ENCODE measurements around the gene DMTF1. TPM values are rescaled to one million over a fixed set of nuclear protein-coding genes. Genes with fewer than 3 reads are reported as not detected.

Gene DMTF1
- total RNA-seq, 1 donor = 70.6 TPM

DNA sequence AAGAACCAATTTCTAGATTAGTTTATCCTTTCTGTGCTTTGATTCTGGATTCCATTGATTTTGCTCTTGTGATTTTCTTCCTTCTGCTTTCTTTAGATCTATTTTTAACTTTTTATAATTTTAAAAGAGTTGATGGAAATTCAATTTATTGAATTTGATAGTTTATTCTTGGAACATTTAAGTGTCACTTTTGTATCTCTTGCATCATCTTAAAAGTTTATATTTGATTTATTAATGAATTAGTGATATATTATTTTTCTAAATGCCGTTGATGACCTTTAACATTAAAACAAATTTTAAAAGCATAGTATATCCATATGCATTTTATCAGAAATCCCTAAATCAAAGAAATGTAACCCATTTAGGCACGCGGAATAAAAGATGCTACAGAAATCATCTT, 26.9 kb downstream of the DMTF1 start:
- Histone ChIP-seq H3K36me3 (ENCODE audit: insufficient read depth, low read length) (peaks cover 53% of the 10 kb centered on the region), H3K79me2 (ENCODE audit: insufficient read depth, low read length) (peaks cover 6% of the 10 kb centered on the region)

GRCh38 chr7:87187120-87187519, 34.9 kb downstream of the DMTF1 start:
- Histone ChIP-seq H3K4me3 (ENCODE audit: insufficient read depth, low read length) (no peak overlapping the region), H3K9me3 (ENCODE audit: low read depth, low read length) (no peaks in the 10 kb centered on the region), H3K4me1 (ENCODE audit: insufficient read depth, low read length) (no peaks in the 10 kb centered on the region), H3K27me3 (ENCODE audit: insufficient read depth, low read length) (no peaks in the 10 kb centered on the region), H2AFZ (ENCODE audit: low read length) (no peak overlapping the region), H4K20me1 (ENCODE audit: insufficient read depth, low read length) (no peaks in the 10 kb centered on the region), H3K79me2 (ENCODE audit: insufficient read depth, low read length) (peaks cover 4% of the 10 kb centered on the region), H3K27ac (ENCODE audit: low read depth, low read length) (no peak overlapping the region), H3K4me2 (ENCODE audit: insufficient read depth, low read length) (no peak overlapping the region), H3K36me3 (ENCODE audit: insufficient read depth, low read length) (peaks cover 97% of the 10 kb centered on the region)
- TF ChIP-seq, protein P1, sequence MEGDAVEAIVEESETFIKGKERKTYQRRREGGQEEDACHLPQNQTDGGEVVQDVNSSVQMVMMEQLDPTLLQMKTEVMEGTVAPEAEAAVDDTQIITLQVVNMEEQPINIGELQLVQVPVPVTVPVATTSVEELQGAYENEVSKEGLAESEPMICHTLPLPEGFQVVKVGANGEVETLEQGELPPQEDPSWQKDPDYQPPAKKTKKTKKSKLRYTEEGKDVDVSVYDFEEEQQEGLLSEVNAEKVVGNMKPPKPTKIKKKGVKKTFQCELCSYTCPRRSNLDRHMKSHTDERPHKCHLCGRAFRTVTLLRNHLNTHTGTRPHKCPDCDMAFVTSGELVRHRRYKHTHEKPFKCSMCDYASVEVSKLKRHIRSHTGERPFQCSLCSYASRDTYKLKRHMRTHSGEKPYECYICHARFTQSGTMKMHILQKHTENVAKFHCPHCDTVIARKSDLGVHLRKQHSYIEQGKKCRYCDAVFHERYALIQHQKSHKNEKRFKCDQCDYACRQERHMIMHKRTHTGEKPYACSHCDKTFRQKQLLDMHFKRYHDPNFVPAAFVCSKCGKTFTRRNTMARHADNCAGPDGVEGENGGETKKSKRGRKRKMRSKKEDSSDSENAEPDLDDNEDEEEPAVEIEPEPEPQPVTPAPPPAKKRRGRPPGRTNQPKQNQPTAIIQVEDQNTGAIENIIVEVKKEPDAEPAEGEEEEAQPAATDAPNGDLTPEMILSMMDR (IDR thresholded peaks at IDR 0.05; ENCODE audit: extremely low read depth, low read depth, low read length) = no peak
- no peak for DNase-seq (ENCODE audit: insufficient read length, low spot score, missing footprints)

More for the DNA sequence above, 26.9 kb downstream of the DMTF1 start:
- Histone ChIP-seq H3K9me3 (ENCODE audit: low read depth, low read length) (no peaks in the 10 kb centered on the region), H3K27ac (ENCODE audit: low read depth, low read length) (no peak overlapping the region), H3K4me3 (ENCODE audit: insufficient read depth, low read length) (no peak overlapping the region), H2AFZ (ENCODE audit: low read length) (no peak overlapping the region), H3K4me1 (ENCODE audit: insufficient read depth, low read length) (no peaks in the 10 kb centered on the region), H3K4me2 (ENCODE audit: insufficient read depth, low read length) (no peak overlapping the region), H4K20me1 (ENCODE audit: insufficient read depth, low read length) (no peaks in the 10 kb centered on the region), H3K27me3 (ENCODE audit: insufficient read depth, low read length) (no peaks in the 10 kb centered on the region)
- TF ChIP-seq, protein P1 (IDR thresholded peaks at IDR 0.05; ENCODE audit: extremely low read depth, low read depth, low read length) = no peak
- DNase-seq (ENCODE audit: insufficient read length, low spot score, missing footprints) = no peak

GRCh38 chr7:87188930-87189329, 36.7 kb downstream of the DMTF1 start:
- no peaks in the 10 kb centered on the region for H4K20me1 ChIP-seq (ENCODE audit: insufficient read depth, low read length)
- peaks cover 2% of the 10 kb centered on the region for H3K79me2 ChIP-seq (ENCODE audit: insufficient read depth, low read length)
- no peaks in the 10 kb centered on the region for H3K27me3 ChIP-seq (ENCODE audit: insufficient read depth, low read length)
- H3K4me2 ChIP-seq (ENCODE audit: insufficient read depth, low read length) = no peak overlapping the region
- H2AFZ ChIP-seq (ENCODE audit: low read length) = no peak overlapping the region
- H3K36me3 ChIP-seq (ENCODE audit: insufficient read depth, low read length) = peaks cover 97% of the 10 kb centered on the region
- no peak for DNase-seq (ENCODE audit: insufficient read length, low spot score, missing footprints)
- no peak overlapping the region for H3K4me3 ChIP-seq (ENCODE audit: insufficient read depth, low read length)
- H3K9me3 ChIP-seq (ENCODE audit: low read depth, low read length) = no peaks in the 10 kb centered on the region
- TF ChIP-seq, protein P1 (IDR thresholded peaks at IDR 0.05; ENCODE audit: extremely low read depth, low read depth, low read length) = no peak
- H3K4me1 ChIP-seq (ENCODE audit: insufficient read depth, low read length) = no peaks in the 10 kb centered on the region
- H3K27ac ChIP-seq (ENCODE audit: low read depth, low read length) = no peak overlapping the region

- H3K79me2 ChIP-seq (ENCODE audit: insufficient read depth, low read length) = peaks cover 2% of the 10 kb centered on the region
- H3K9me3 ChIP-seq (ENCODE audit: low read depth, low read length) = no peaks in the 10 kb centered on the region
- TF ChIP-seq, protein P1 (IDR thresholded peaks at IDR 0.05; ENCODE audit: extremely low read depth, low read depth, low read length) = no peak
- H3K4me3 ChIP-seq (ENCODE audit: insufficient read depth, low read length) = no peak overlapping the region
- H3K4me1 ChIP-seq (ENCODE audit: insufficient read depth, low read length) = no peaks in the 10 kb centered on the region
- no peaks in the 10 kb centered on the region for H3K27me3 ChIP-seq (ENCODE audit: insufficient read depth, low read length)
- no peak overlapping the region for H2AFZ ChIP-seq (ENCODE audit: low read length)
- no peak overlapping the region for H3K27ac ChIP-seq (ENCODE audit: low read depth, low read length)
- DNase-seq (ENCODE audit: insufficient read length, low spot score, missing footprints) = no peak
- no peaks in the 10 kb centered on the region for H4K20me1 ChIP-seq (ENCODE audit: insufficient read depth, low read length)
- H3K4me2 ChIP-seq (ENCODE audit: insufficient read depth, low read length) = no peak overlapping the region
- H3K36me3 ChIP-seq (ENCODE audit: insufficient read depth, low read length) = peaks cover 97% of the 10 kb centered on the region
Measured at GRCh38 chr7:87190783-87191182, 38.5 kb downstream of the DMTF1 start.

All from osteoblast (primary cell).